ENCODE results near the gene RASIP1.

The RASIP1 gene

DNA sequence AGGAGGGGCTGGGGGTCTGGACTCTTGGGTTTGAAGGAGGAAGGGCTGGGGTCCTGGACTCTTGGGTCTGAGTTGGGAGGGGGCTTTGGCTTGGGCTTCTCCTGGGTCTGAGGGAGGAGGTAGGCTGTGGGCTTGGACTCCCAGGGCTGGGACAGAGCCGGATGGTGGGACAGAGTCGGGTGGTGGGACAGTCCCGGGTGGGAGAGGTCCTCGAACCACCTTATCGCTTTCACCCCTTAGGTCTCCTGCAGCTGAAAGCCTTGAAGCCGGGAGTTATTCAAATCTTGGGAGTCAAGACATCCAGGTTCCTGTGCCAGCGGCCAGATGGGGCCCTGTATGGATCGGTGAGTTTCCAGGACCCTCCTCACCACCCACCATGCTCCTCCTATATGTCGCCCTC is 16.3 kb upstream of the RASIP1 start:
- CTCF ChIA-PET, result no interaction called here
- POLR2A ChIA-PET, result interaction anchor here (0.7 to 1.7 kb wide), 3 partner anchors 10 to 28 kb away, joined by 3 to 4 read pairs (median 4); partner anchors contain the start of gene IZUMO1
- TF ChIP-seq L3MBTL2 (conservative IDR thresholded peaks at IDR 0.05) (no peak), FOXK2 (IDR thresholded peaks at IDR 0.05) (no peak), PKNOX1 (IDR thresholded peaks at IDR 0.05) (no peak), SUZ12 (IDR thresholded peaks at IDR 0.05) (no peak), LEF1 (IDR thresholded peaks at IDR 0.05; ENCODE audit: borderline replicate concordance) (no peak), SP1 (IDR thresholded peaks at IDR 0.05) (no peak), ELF4 (IDR thresholded peaks at IDR 0.05) (no peak), CTBP1 (IDR thresholded peaks at IDR 0.05; ENCODE audit: borderline replicate concordance) (no peak), ZNF384 (IDR thresholded peaks at IDR 0.05) (no peak), TARDBP (IDR thresholded peaks at IDR 0.05) (no peak), FOXA1 (IDR thresholded peaks at IDR 0.05) (no peak), NFRKB (IDR thresholded peaks at IDR 0.05) (no peak), BHLHE40 (IDR thresholded peaks at IDR 0.05; ENCODE audit: borderline replicate concordance) (no peak), ARNT (IDR thresholded peaks at IDR 0.05) (no peak)
- DNase-seq (ENCODE audit: extremely low spot score), result no peak

- POLR2A ChIA-PET, result interaction anchor here (0.7 to 1.7 kb wide), 4 partner anchors 9 to 40 kb away, joined by 3 to 4 read pairs (median 4); partner anchors contain the start of gene IZUMO1
- no peak for DNase-seq (ENCODE audit: extremely low spot score)
- CTCF ChIA-PET, result no interaction called here
- no peak for TF ChIP-seq HDGF (IDR thresholded peaks at IDR 0.05; ENCODE audit: borderline replicate concordance)
- TF ChIP-seq NFRKB (IDR thresholded peaks at IDR 0.05), result no peak
- TF ChIP-seq LEF1 (IDR thresholded peaks at IDR 0.05; ENCODE audit: borderline replicate concordance), result no peak
- TF ChIP-seq ARNT (IDR thresholded peaks at IDR 0.05), result no peak
- no peak for TF ChIP-seq ELF4 (IDR thresholded peaks at IDR 0.05)
Observed at GRCh38 chr19:48756212-48756611, 15.8 kb upstream of the RASIP1 start.

- DNase-seq (ENCODE audit: extremely low spot score), result no peak
- POLR2A ChIA-PET, result interaction anchor here (0.7 to 1.7 kb wide), 4 partner anchors 9 to 40 kb away, joined by 3 to 4 read pairs (median 4); partner anchors contain the start of gene IZUMO1
- no peak for TF ChIP-seq ARNT (IDR thresholded peaks at IDR 0.05)
- TF ChIP-seq SUZ12 (IDR thresholded peaks at IDR 0.05), result no peak
- no peak for TF ChIP-seq PKNOX1 (IDR thresholded peaks at IDR 0.05)
- TF ChIP-seq L3MBTL2 (conservative IDR thresholded peaks at IDR 0.05), result no peak
- no peak for TF ChIP-seq BHLHE40 (IDR thresholded peaks at IDR 0.05; ENCODE audit: borderline replicate concordance)
- TF ChIP-seq SP1 (IDR thresholded peaks at IDR 0.05), result no peak
- no peak for TF ChIP-seq FOXK2 (IDR thresholded peaks at IDR 0.05)
- TF ChIP-seq FOXA1 (IDR thresholded peaks at IDR 0.05), result no peak
- TF ChIP-seq HDGF (IDR thresholded peaks at IDR 0.05; ENCODE audit: borderline replicate concordance), result no peak
- no peak for TF ChIP-seq ELF4 (IDR thresholded peaks at IDR 0.05)
- TF ChIP-seq CTBP1 (IDR thresholded peaks at IDR 0.05; ENCODE audit: borderline replicate concordance), result no peak
- CTCF ChIA-PET, result no interaction called here
Observed at GRCh38 chr19:48755787-48756186, 15.4 kb upstream of the RASIP1 start.

- ChIA-PET POLR2A (interaction anchor here (1.1 to 1.7 kb wide), 2 partner anchors 11 to 30 kb away, joined by 3 to 4 read pairs; no protein-coding TSS in a partner anchor), CTCF (no interaction called here)
- TF ChIP-seq FOXM1 (IDR thresholded peaks at IDR 0.05; ENCODE audit: borderline replicate concordance) (no peak), SP1 (IDR thresholded peaks at IDR 0.05) (no peak), LEF1 (IDR thresholded peaks at IDR 0.05; ENCODE audit: borderline replicate concordance) (no peak), CTBP1 (IDR thresholded peaks at IDR 0.05; ENCODE audit: borderline replicate concordance) (no peak), TARDBP (IDR thresholded peaks at IDR 0.05) (no peak), ELF4 (IDR thresholded peaks at IDR 0.05) (no peak), BHLHE40 (IDR thresholded peaks at IDR 0.05; ENCODE audit: borderline replicate concordance) (no peak), L3MBTL2 (conservative IDR thresholded peaks at IDR 0.05) (no peak), PKNOX1 (IDR thresholded peaks at IDR 0.05) (no peak), ZNF384 (IDR thresholded peaks at IDR 0.05) (no peak), FOXA1 (IDR thresholded peaks at IDR 0.05) (no peak), FOXK2 (IDR thresholded peaks at IDR 0.05) (no peak), NFRKB (IDR thresholded peaks at IDR 0.05) (no peak), SUZ12 (IDR thresholded peaks at IDR 0.05) (no peak), ARNT (IDR thresholded peaks at IDR 0.05) (no peak), HDGF (IDR thresholded peaks at IDR 0.05; ENCODE audit: borderline replicate concordance) (no peak)
- no peak for DNase-seq (ENCODE audit: extremely low spot score)
Observed at GRCh38 chr19:48755084-48755641, 14.8 kb upstream of the RASIP1 start, which contains the start of gene FGF21. FGF21 (plus strand) TSS chr19:48755524; CDS start chr19:48756237, 713 bp downstream.

DNA sequence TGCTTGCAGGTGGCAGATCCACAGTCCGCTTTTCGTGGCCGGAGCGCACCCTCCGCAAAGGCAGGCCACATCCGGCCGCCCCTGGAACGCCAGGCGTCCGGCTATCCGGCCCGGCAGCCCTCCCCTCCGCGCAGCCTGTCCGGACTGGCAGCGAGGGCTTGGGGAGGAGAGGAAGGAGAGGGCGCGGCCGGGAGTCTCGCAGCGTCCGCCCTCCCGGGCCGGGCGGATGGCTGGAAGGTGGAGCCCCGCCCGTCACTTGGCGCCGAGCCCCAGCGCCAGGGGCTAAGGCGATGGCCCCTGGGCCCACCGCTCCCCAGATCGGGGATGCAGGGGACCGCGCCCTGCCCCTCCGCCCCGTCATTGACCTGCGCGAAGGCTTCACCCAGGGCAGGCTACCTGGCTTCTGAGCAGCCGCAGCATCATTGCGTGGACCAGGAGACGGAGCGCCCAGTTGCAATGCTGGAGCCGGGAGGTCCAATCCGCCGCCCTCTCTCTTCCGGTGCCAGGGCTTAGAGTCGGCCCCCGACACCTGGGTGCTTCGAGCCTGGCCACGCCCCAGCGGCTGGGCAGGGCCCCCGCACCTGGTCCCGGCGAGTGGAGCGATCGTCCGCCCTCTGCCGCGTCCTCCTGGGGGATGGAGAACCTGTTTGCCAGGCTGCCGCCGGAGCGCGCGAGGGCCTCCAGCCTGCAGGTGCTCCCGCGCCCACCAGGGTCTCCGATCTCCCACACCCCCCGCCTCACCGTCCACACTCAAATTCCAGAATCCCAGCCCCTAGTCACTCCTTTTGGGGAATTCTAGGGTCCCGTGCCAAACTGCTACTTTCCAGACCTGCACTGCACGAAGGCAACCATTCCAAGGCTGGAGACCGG is 12.3 kb upstream of the RASIP1 start, which contains the start of gene FUT1:
TSS of gene FUT1 (minus strand) at position 146 of the 870 bp plus-strand sequence. CDS start 1,360 bp downstream, outside the sequence.
- DNase-seq (ENCODE audit: extremely low spot score), result no peak
- TF ChIP-seq LEF1 (IDR thresholded peaks at IDR 0.05; ENCODE audit: borderline replicate concordance) (no peak), SP1 (IDR thresholded peaks at IDR 0.05) (no peak), ELF4 (IDR thresholded peaks at IDR 0.05) (no peak), TARDBP (IDR thresholded peaks at IDR 0.05) (no peak), CTBP1 (IDR thresholded peaks at IDR 0.05; ENCODE audit: borderline replicate concordance) (no peak), FOXM1 (IDR thresholded peaks at IDR 0.05; ENCODE audit: borderline replicate concordance) (no peak), ZNF384 (IDR thresholded peaks at IDR 0.05) (no peak), BHLHE40 (IDR thresholded peaks at IDR 0.05; ENCODE audit: borderline replicate concordance) (no peak), FOXA1 (IDR thresholded peaks at IDR 0.05) (no peak), HDGF (IDR thresholded peaks at IDR 0.05; ENCODE audit: borderline replicate concordance) (no peak)
- ChIA-PET CTCF (no interaction called here), POLR2A (no interaction called here)

All from HEK293T (cell line).